Activated naive CD4-positive, alpha-beta T cell treated with anti-CD3 and anti-CD28 coated beads, Interleukin-2, amount 50 U/mL, for 24 hours (primary cell): ENCODE data around the gene PRODH2.
A peak's percentile ranks its signal among the peaks of the same experiment; 100 is the strongest.
"Not testable (repeated sequence)": the region's sequence is repeated elsewhere in the genome, so short reads cannot be mapped to it uniquely, and the experiment has no call there.

Source experiments
- H3K27ac Mint-ChIP-seq: one replicate; pipeline ENCODE4 v1.8.0; 2021; ENCODE audit warnings: mild to moderate bottlenecking, mixed read lengths
- H3K27me3 Mint-ChIP-seq: one replicate; pipeline ENCODE4 v1.8.0; 2021; ENCODE audit warnings: mixed read lengths
- H3K36me3 Mint-ChIP-seq: one replicate; pipeline ENCODE4 v1.8.0; 2021; ENCODE audit warnings: mixed read lengths
- H3K4me1 Mint-ChIP-seq: one replicate; pipeline ENCODE4 v1.8.0; 2021; ENCODE audit warnings: mixed read lengths
- H3K4me3 Mint-ChIP-seq: one replicate; pipeline ENCODE4 v1.8.0; 2021; ENCODE audit warnings: mild to moderate bottlenecking, mixed read lengths
- H3K9me3 Mint-ChIP-seq: one replicate; pipeline ENCODE4 v1.8.0; 2021; ENCODE audit warnings: mixed read lengths

The PRODH2 gene

GRCh38 chr19:35846038-35846668, 33.5 kb upstream of the PRODH2 start:
- Mint-ChIP-seq H3K4me3 (peak overlapping the region; percentile 43), H3K9me3 (no peaks in the 10 kb centered on the region), H3K27me3 (peaks cover 47% of the 10 kb centered on the region), H3K4me1 (peaks cover 20% of the 10 kb centered on the region), H3K27ac (no peak overlapping the region), H3K36me3 (peaks cover 2% of the 10 kb centered on the region)

GRCh38 chr19:35845215-35846037, 32.8 kb upstream of the PRODH2 start:
- Mint-ChIP-seq H3K4me3 (peak overlapping the region; percentile 77), H3K36me3 (peaks cover 2% of the 10 kb centered on the region), H3K27ac (no peak overlapping the region), H3K4me1 (peaks cover 20% of the 10 kb centered on the region), H3K9me3 (no peaks in the 10 kb centered on the region), H3K27me3 (peaks cover 41% of the 10 kb centered on the region)

GRCh38 chr19:35844482-35845214, 32.0 kb upstream of the PRODH2 start:
- peaks cover 41% of the 10 kb centered on the region for H3K27me3 Mint-ChIP-seq
- peaks cover 20% of the 10 kb centered on the region for H3K4me1 Mint-ChIP-seq
- H3K9me3 Mint-ChIP-seq: no peaks in the 10 kb centered on the region
- H3K4me3 Mint-ChIP-seq: peak overlapping the region; percentile 77
- peaks cover 2% of the 10 kb centered on the region for H3K36me3 Mint-ChIP-seq
- no peak overlapping the region for H3K27ac Mint-ChIP-seq

GRCh38 chr19:35843676-35844481, 31.2 kb upstream of the PRODH2 start:
- Mint-ChIP-seq H3K4me1 (peaks cover 20% of the 10 kb centered on the region), H3K27ac (no peak overlapping the region), H3K9me3 (no peaks in the 10 kb centered on the region), H3K4me3 (no peak overlapping the region), H3K27me3 (peaks cover 38% of the 10 kb centered on the region), H3K36me3 (peaks cover 2% of the 10 kb centered on the region)

- H3K9me3 Mint-ChIP-seq: no peaks in the 10 kb centered on the region
- no peak overlapping the region for H3K4me3 Mint-ChIP-seq
- peaks cover 33% of the 10 kb centered on the region for H3K27me3 Mint-ChIP-seq
- H3K27ac Mint-ChIP-seq: no peak overlapping the region
- peaks cover 20% of the 10 kb centered on the region for H3K4me1 Mint-ChIP-seq
- H3K36me3 Mint-ChIP-seq: peaks cover 2% of the 10 kb centered on the region
Observed at GRCh38 chr19:35842666-35843272, 30.1 kb upstream of the PRODH2 start.

GRCh38 chr19:35841961-35842595, 29.4 kb upstream of the PRODH2 start:
- peaks cover 20% of the 10 kb centered on the region for H3K4me1 Mint-ChIP-seq
- no peaks in the 10 kb centered on the region for H3K9me3 Mint-ChIP-seq
- H3K27me3 Mint-ChIP-seq: peaks cover 34% of the 10 kb centered on the region
- no peak overlapping the region for H3K27ac Mint-ChIP-seq
- H3K36me3 Mint-ChIP-seq: peaks cover 2% of the 10 kb centered on the region
- no peak overlapping the region for H3K4me3 Mint-ChIP-seq

GRCh38 chr19:35836096-35836495, 23.5 kb upstream of the PRODH2 start:
- H3K27ac Mint-ChIP-seq, H3K4me1 Mint-ChIP-seq, H3K4me3 Mint-ChIP-seq, H3K36me3 Mint-ChIP-seq, H3K9me3 Mint-ChIP-seq: not testable (repeated sequence)
- H3K27me3 Mint-ChIP-seq: peaks cover 22% of the 10 kb centered on the region

- Mint-ChIP-seq H3K27me3 (peaks cover 24% of the 10 kb centered on the region), H3K36me3 (no peaks in the 10 kb centered on the region), H3K4me1 (no peaks in the 10 kb centered on the region), H3K4me3 (no peak overlapping the region), H3K9me3 (no peaks in the 10 kb centered on the region), H3K27ac (no peak overlapping the region)
Observed at GRCh38 chr19:35833972-35834371, 21.3 kb upstream of the PRODH2 start.

GRCh38 chr19:35832054-35832453, 19.4 kb upstream of the PRODH2 start:
- H3K27ac Mint-ChIP-seq: no peak overlapping the region
- no peak overlapping the region for H3K4me3 Mint-ChIP-seq
- H3K9me3 Mint-ChIP-seq: no peaks in the 10 kb centered on the region
- no peaks in the 10 kb centered on the region for H3K4me1 Mint-ChIP-seq
- no peaks in the 10 kb centered on the region for H3K36me3 Mint-ChIP-seq
- H3K27me3 Mint-ChIP-seq: peaks cover 26% of the 10 kb centered on the region

- Mint-ChIP-seq H3K27ac (no peak overlapping the region), H3K9me3 (no peaks in the 10 kb centered on the region), H3K4me3 (no peak overlapping the region), H3K27me3 (peaks cover 25% of the 10 kb centered on the region), H3K36me3 (no peaks in the 10 kb centered on the region), H3K4me1 (no peaks in the 10 kb centered on the region)
Observed at GRCh38 chr19:35830986-35831385, 18.3 kb upstream of the PRODH2 start.

- H3K27me3 Mint-ChIP-seq: peaks cover 26% of the 10 kb centered on the region
- H3K36me3 Mint-ChIP-seq: no peaks in the 10 kb centered on the region
- no peak overlapping the region for H3K4me3 Mint-ChIP-seq
- no peaks in the 10 kb centered on the region for H3K4me1 Mint-ChIP-seq
- H3K27ac Mint-ChIP-seq: peak overlapping the region; percentile 36
- no peaks in the 10 kb centered on the region for H3K9me3 Mint-ChIP-seq
Observed at GRCh38 chr19:35828692-35829301, 16.2 kb upstream of the PRODH2 start.

GRCh38 chr19:35824150-35824549, 11.5 kb upstream of the PRODH2 start:
- no peaks in the 10 kb centered on the region for H3K36me3 Mint-ChIP-seq
- no peaks in the 10 kb centered on the region for H3K4me1 Mint-ChIP-seq
- no peaks in the 10 kb centered on the region for H3K9me3 Mint-ChIP-seq
- H3K27ac Mint-ChIP-seq: no peak overlapping the region
- H3K27me3 Mint-ChIP-seq: peaks cover 19% of the 10 kb centered on the region
- no peak overlapping the region for H3K4me3 Mint-ChIP-seq

GRCh38 chr19:35822579-35822978, 9.9 kb upstream of the PRODH2 start:
- no peaks in the 10 kb centered on the region for H3K36me3 Mint-ChIP-seq
- no peak overlapping the region for H3K27ac Mint-ChIP-seq
- peaks cover 14% of the 10 kb centered on the region for H3K27me3 Mint-ChIP-seq
- H3K9me3 Mint-ChIP-seq: no peaks in the 10 kb centered on the region
- no peaks in the 10 kb centered on the region for H3K4me1 Mint-ChIP-seq
- H3K4me3 Mint-ChIP-seq: no peak overlapping the region

GRCh38 chr19:35818445-35818844, 5.8 kb upstream of the PRODH2 start:
- H3K4me3 Mint-ChIP-seq: no peak overlapping the region
- peaks cover 10% of the 10 kb centered on the region for H3K27me3 Mint-ChIP-seq
- H3K27ac Mint-ChIP-seq: no peak overlapping the region
- H3K4me1 Mint-ChIP-seq: no peaks in the 10 kb centered on the region
- no peaks in the 10 kb centered on the region for H3K36me3 Mint-ChIP-seq
- no peaks in the 10 kb centered on the region for H3K9me3 Mint-ChIP-seq
